GM12864 (cell line): ENCODE measurements around the gene RGL2.

ENCODE experiments used
- DNase-seq: peaks from one replicate; pipeline ENCODE4 v3.0.0-alpha.2; 2011; ENCODE audit warnings: low read depth
- H3K4me3 ChIP-seq: 2 replicates; pipeline ENCODE4 v1.5.1; 2011; ENCODE audit warnings: mild to moderate bottlenecking, low read depth, low read length, control low read depth
- TF ChIP-seq, protein P1 (sequence below): IDR thresholded peaks from 2 replicates; pipeline ENCODE4 v1.5.1; 2011; ENCODE audit warnings: low read depth, mild to moderate bottlenecking, moderate library complexity, low read length, control low read depth, inconsistent platforms; ENCODE audit errors: missing control alignments

RGL2 gene

DNA sequence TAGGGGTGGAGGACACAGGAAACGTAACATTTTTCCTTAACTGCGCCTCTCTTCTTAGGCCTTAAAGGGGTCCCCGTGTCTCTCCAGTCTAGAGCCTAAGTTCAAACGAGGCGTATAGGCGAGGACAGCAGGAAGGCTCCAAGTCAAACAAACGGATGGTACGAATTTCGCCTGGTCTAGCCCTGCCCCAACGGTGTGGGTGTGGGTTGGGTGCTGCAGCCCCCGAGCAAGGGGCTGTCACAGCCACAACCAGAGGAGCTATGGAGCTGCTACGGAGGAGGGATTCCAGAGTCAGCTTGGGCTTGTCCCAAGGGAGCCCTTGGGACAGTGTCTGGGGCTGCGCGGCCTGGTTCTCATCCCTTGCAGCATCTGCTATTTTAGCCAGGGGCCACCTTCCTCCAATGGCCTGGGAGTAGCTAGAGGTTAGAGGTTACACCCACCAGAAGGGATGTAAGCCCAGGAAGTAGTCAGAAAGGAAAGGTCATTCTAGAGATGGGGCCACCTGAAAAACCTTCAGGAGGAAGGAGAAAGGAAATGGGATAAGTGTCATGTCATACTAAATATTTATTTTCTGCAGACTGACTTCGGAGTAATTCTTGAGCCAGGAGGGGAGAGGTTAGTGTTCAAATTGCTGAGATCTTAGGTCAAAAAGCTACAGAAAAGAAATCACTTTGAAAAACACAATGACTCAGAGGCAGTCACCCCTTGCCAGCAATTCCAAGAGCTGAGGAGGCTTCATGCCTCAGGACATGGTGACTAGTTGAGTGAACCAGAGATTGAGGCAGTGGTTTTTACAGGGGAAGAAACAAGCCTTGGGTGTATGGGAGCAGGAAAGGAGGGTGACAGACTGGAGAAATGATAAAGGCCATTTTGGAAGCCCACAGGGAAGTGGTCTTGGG is 48.8 kb downstream of the RGL2 start:
- DNase-seq = no peak
- peak overlapping the region; percentile 78 for H3K4me3 ChIP-seq
- TF ChIP-seq, protein P1, sequence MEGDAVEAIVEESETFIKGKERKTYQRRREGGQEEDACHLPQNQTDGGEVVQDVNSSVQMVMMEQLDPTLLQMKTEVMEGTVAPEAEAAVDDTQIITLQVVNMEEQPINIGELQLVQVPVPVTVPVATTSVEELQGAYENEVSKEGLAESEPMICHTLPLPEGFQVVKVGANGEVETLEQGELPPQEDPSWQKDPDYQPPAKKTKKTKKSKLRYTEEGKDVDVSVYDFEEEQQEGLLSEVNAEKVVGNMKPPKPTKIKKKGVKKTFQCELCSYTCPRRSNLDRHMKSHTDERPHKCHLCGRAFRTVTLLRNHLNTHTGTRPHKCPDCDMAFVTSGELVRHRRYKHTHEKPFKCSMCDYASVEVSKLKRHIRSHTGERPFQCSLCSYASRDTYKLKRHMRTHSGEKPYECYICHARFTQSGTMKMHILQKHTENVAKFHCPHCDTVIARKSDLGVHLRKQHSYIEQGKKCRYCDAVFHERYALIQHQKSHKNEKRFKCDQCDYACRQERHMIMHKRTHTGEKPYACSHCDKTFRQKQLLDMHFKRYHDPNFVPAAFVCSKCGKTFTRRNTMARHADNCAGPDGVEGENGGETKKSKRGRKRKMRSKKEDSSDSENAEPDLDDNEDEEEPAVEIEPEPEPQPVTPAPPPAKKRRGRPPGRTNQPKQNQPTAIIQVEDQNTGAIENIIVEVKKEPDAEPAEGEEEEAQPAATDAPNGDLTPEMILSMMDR = no peak

DNA sequence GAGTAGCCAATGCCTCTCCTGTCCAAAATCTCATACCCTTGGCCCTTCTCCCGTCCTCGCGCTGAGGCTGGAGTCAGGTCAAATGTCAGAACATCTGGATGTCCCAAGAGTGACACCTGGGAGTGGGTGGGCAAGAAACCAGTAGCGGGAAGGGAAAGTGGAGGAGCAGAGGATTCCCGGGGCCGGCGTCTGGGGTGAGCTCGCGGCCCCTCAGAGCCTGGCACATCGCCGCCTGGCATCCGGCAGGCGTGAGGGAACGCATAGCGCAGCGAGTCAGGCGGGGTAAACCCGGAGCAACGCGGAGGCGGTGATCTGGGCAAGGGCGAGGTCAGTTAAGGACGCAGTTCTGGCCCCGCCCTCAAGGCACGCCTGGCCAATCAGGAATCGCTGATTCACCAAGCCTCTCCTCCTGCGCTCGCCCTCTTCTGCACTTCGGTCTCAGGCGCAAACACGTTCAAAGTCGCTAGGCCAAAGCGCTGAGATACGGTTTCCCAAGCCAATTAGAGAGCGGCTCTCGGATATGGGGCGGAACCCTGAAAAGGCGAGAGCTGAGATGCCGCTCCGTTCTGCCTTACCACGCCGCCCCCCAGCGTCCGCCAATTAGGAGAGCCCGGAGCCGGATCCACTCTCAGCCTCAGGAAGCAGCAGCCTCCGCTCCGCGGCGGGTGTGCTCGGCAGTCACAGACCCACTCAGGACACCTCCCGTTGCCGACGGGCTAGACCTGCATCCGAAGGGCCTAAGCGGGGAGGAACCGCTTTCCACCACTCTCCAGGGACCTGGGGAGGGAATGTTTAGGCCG is 49.6 kb downstream of the RGL2 start:
- H3K4me3 ChIP-seq = peak overlapping the region; percentile 78
- TF ChIP-seq, protein P1 = peak; percentile 8
- peak; percentile 99 for DNase-seq

DNA sequence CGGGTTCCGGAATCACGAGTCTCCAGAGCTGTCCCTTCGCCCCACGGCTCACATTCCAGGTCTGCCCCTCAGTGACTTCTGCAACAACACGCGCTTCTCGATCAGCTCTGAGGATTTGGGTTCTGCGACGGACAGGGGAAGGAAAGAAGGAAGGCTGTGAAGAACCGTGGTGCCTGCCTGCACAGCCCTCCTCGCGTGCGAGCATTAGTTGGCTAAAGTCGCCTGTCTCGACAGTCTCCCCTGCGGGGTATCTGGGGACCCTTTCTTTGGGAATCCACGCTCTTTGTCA is 50.2 kb downstream of the RGL2 start:
- TF ChIP-seq, protein P1 = no peak
- H3K4me3 ChIP-seq = peak overlapping the region; percentile 78
- DNase-seq = no peak

DNA sequence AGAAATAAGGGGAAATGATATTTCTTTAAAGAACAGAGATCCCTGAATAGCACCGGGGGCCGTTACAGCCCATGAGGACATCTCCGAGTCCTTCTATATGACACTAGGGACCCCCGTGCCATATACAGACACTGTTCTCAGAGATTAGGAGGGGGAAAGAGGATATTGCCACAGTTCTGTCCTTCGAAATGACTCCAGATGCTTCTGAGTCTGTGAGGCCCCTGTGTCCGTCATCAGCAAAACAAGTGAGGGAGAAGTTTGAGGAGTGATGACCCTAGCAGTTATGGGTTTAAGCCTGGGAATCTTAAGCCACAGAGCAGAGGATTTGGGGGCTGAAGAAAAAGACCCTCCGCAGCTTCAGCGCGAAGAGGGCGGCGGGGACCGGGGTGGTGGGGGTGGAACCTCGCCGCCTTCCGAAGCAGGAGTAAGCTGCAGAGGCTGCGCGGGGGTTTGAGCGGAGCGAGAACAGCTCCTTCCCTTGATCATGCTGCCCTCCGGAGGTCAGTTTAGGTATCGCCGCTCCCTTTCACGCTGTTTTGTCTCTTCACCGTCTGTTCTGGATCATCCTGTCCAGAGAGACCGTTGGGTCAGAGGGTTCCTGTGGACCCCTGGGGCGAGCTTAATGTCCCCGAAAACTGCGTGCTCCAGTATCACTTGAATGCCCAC is 50.6 kb downstream of the RGL2 start:
- DNase-seq = peak; percentile 72
- H3K4me3 ChIP-seq = peak overlapping the region; percentile 78
- TF ChIP-seq, protein P1 = peak; percentile 99

DNA sequence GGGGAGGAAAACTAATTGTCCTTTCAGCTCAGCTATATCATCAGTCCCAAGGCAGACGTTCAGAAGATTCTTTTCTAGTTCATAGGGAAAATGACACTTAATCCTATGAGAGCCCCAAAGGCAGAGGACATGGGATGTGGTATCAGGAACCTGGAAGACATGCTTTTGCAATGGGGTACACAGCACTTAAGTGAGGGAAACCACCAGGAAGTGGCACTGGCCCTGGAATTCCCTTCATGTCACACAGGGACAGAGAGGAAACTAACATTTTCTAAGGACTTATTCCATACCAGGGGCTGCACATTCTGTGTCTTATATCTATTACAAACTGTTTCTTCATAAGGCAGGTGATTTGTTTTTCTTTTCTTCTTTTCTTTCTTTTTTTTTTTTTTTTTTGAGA is 55.3 kb downstream of the RGL2 start:
- H3K4me3 ChIP-seq = no peak overlapping the region
- no peak for DNase-seq
- TF ChIP-seq, protein P1 = no peak

DNA sequence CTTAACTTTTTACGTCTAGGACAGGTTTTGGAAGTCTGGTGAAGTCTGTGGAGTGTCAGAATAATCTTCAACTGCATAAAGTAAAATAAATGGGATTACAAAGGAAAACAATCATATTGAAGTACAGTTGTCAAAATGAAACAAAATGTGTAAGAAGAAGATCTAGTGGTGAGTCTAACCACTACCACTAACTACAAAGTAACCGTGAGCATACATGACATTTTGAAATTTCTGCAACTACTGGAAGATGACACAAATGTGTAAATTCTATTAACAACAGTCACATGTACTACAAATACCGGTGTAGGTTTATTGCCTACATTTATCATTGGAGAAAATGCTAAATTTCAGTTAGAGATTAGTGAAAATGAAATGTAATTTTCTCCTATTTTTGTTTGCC is 56.8 kb downstream of the RGL2 start:
- DNase-seq = no peak
- TF ChIP-seq, protein P1 = no peak
- H3K4me3 ChIP-seq = no peak overlapping the region
